ENCODE measurements around the gene APP.

The APP gene

GRCh38 chr21:26170471-26171257, at the start of gene APP:
TSS of gene APP (minus strand) at chr21:26170770. CDS start at chr21:26170620, 150 bp downstream.
- peak; percentile 72 for DNase-seq (ENCODE audit: low spot score)

- DNase-seq (ENCODE audit: low spot score) = no peak
Measured at GRCh38 chr21:26212220-26212619, 41.6 kb upstream of the APP start.

GRCh38 chr21:26210614-26211013, 40.0 kb upstream of the APP start:
- DNase-seq (ENCODE audit: low spot score) = no peak

GRCh38 chr21:26207021-26207420, 36.5 kb upstream of the APP start:
- DNase-seq (ENCODE audit: low spot score) = no peak

GRCh38 chr21:26199456-26199855, 28.9 kb upstream of the APP start:
- DNase-seq (ENCODE audit: low spot score) = no peak

GRCh38 chr21:26195708-26196107, 25.1 kb upstream of the APP start:
- no peak for DNase-seq (ENCODE audit: low spot score)

- no peak for DNase-seq (ENCODE audit: low spot score)
Measured at GRCh38 chr21:26194811-26195251, 24.3 kb upstream of the APP start.

GRCh38 chr21:26194326-26194725, 23.8 kb upstream of the APP start:
- DNase-seq (ENCODE audit: low spot score) = no peak

- DNase-seq (ENCODE audit: low spot score) = no peak
Measured at GRCh38 chr21:26191609-26192008, 21.0 kb upstream of the APP start.

GRCh38 chr21:26188422-26188821, 17.9 kb upstream of the APP start:
- no peak for DNase-seq (ENCODE audit: low spot score)

- DNase-seq (ENCODE audit: low spot score) = no peak
Measured at GRCh38 chr21:26185446-26185845, 14.9 kb upstream of the APP start.

GRCh38 chr21:26185021-26185420, 14.5 kb upstream of the APP start:
- DNase-seq (ENCODE audit: low spot score) = no peak

GRCh38 chr21:26179501-26179900, 8.9 kb upstream of the APP start:
- no peak for DNase-seq (ENCODE audit: low spot score)

GRCh38 chr21:26177746-26178426, 7.3 kb upstream of the APP start:
- DNase-seq (ENCODE audit: low spot score) = no peak

- no peak for DNase-seq (ENCODE audit: low spot score)
Measured at GRCh38 chr21:26177187-26177586, 6.6 kb upstream of the APP start.

- DNase-seq (ENCODE audit: low spot score) = no peak
Measured at GRCh38 chr21:26171258-26172100, 909 bp upstream of the APP start.

- DNase-seq (ENCODE audit: low spot score) = peak; percentile 32
Measured at GRCh38 chr21:26169611-26170470, 729 bp downstream of the APP start.

GRCh38 chr21:26169061-26169610, 1.4 kb downstream of the APP start:
- DNase-seq (ENCODE audit: low spot score) = peak; percentile 37

GRCh38 chr21:26168371-26168770, 2.2 kb downstream of the APP start:
- DNase-seq (ENCODE audit: low spot score) = no peak

GRCh38 chr21:26167593-26167992, 3.0 kb downstream of the APP start:
- DNase-seq (ENCODE audit: low spot score) = no peak

GRCh38 chr21:26165331-26165730, 5.2 kb downstream of the APP start:
- no peak for DNase-seq (ENCODE audit: low spot score)

Measured in HuH-7.5 (cell line).